NCI-H2171 treated with DMSO at 0.1 percent for 48 hours (cell line): ENCODE measurements around the gene GKN1.
A peak's percentile ranks its signal among the peaks of the same experiment; 100 is the strongest.

Source experiments
- DNase-seq: peaks from one replicate; lab custom pipeline; 2025; lab: John Stamatoyannopoulos, UW

GKN1 gene

DNA sequence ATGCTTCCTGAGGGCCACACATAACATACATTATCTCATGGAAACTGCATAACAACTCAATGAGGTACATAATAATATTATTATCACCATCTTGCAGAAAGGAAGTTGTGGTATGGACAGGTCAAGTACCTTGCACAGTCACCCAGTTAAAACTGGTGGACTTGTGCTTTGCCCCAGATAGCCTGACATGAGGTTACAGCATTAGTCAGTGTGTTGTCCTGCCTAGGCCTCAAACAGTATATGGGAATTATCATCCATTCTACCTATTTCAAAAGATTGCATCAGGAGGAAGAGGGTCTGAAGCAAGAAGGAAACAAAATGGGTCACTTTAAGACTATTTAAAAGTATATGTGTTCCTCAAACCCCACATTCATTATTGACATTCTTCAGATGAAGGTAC lies 33.2 kb downstream of the GKN1 start:
- DNase-seq: no peak

DNA sequence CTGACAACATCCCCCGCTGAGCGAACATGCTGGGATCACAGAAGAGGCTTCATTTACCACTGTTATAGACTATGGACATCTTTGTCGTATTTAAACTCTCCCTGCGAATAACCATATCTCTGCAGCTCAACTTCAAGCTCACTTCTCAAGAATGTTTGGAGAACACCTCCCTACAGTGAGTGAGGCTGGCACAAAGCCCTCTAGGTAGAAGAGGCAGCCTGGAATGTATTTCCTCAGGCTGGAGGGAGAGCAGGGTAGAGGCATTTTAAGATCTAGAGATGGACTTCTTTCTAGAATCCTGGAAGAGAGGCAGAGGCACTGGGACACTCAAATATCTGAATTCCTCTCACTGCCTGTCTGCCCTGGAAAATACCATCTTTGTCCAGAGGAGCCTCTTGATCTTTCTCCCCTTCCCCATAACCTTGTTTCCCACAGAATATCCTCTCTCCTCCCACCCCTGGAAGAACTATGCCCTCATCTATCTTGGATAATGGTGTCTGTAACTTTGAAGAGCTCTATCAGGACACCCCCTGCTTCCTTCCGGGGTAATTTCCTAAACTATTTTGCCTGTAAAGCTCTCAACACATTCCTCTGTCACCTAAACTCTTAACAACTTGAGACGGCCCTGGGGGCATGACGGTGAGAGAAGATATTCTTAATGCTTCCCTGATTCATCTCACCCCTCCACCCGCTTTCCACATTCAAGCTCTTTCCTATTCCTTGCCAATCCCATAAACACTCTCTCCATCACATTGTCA lies 36.2 kb downstream of the GKN1 start:
- no peak for DNase-seq

DNA sequence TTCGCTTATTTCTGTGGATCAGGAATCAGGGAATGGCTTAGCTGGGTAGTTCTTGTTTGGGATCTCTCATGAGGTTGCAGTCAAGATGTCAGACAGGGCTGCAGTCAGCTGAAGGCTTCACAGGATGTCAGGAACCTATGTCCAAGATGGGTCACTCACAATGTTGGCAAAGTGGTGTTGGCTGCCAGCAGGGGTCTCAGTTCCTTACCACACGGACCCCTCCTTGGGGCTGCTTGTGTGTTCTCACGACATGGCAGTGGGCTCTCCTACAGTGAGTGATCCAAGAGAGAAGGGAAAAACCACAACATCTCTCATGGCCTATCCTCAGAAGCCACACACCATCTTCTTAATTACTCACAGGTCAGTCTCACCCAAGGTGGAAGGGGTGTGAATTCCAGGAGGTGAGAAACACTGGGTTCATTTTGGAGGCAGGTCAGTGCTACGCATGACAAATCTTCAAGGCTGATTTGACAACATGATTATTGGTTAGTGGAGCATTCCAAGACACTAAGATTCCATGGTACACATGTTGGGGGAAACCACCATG lies 37.2 kb downstream of the GKN1 start:
- no peak for DNase-seq

DNA sequence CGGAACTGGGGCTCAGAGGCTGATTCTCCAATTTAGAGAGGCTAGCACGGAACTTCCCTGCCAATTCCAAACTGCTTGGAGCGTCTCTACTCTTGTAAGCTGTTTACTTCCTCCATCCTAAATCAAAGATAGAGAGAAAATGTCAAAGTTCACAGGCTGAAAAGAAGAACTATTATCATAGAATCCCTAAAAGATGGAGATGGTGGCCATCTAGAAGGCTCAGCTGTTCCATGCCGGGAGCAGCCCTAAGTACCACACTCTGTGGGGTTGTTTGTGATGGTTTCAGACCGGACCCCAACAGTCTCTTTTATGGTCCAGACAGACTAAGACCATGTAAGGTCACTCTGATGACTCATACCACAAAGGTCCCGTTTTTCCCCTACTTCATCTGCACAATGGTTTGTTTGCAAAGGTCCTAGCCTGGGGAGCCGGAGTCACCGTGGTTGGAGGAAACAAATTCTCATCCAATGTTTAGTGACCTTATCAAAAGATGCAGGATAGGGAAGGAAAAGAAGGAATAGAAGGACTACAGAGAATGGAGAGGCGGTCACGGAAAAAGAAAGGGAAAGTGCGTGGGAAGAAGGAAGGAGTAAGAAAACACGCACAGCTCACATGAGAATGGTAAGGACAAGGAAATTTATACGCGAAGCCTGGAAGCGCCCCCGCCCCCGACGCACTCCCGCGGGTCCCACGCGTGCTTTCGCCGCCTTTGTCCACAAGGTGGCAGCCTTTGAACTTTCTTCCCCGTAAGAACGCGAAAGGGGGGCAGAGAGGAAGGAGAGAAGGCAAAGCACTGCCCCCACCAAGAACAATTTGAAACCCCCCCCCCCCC lies 38.1 kb downstream of the GKN1 start:
- peak; percentile 86 for DNase-seq

DNA sequence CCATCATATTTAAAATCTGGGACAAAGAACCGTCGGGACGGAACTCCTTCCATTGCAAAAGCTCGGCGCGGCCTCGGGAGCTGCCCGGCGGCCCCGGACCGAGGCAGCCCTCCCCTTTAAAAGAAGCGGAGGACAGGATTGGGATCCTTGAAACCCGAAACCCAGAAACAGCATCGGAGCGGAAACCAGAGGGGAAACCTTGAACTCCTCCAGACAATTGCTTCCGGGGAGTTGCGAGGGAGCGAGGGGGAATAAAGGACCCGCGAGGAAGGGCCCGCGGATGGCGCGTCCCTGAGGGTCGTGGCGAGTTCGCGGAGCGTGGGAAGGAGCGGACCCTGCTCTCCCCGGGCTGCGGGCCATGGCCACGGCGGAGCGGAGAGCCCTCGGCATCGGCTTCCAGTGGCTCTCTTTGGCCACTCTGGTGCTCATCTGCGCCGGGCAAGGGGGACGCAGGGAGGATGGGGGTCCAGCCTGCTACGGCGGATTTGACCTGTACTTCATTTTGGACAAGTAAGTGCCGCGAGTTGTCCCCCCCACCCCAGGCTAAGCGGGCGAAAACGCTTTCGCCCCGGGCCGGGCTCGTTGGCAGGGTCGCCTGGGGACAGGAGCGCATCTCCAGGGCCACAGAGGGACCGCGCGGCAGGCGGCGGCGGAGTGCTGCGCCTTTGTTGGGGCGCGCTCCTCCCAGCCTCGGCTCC lies 38.9 kb downstream of the GKN1 start, which contains the start of gene ANTXR1:
Gene ANTXR1 (plus strand): TSS at position 38 of the 698 bp plus-strand sequence. CDS start 321 bp downstream, at position 359.
- DNase-seq: peak; percentile 88

DNA sequence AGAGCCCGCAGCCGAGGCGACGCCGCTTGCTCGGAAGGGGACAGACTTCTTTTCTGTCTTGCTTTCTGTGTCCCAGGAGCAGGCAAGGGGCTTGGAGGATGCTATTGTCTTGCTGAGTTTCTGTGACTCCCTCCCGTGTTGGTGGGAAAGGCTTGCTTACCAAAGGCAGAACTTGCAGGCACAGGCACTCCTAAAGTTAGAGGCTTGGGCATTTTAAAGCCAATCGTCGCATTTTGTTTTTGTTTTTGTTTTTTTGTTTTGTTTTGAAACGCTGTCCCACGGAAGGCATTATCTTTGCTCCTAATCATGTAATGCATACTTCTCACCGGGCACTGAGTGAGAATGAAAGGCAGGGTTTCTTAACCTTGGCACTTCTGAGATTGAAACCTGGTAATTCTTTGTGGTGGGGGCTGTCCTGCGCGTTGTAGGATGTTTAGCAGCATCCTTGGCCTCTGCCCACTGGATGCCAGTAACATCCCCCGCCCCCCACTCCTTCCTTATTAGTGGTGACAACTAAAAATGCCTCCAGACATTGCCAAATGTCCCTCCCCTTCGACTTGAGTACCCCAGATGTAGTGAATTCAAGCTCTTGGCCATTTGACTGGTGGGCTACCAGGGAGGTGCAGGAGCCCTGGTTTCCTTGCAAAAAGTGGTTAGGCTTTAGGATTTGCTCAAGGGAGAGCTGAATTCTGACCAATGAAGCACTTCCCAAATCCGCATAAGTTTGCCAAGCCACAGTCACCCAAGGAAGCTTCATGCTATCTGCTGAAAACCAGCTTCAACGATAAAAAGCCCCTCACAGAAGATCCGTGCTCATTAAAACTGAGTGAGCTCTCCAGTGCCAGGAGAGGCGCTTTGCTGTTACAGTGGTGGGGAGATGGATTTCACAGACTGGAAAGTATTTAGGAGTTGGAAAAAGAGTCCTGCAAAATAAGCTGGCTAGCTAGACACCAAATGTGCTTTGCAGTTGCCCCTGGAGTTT lies 39.7 kb downstream of the GKN1 start:
- no peak for DNase-seq

DNA sequence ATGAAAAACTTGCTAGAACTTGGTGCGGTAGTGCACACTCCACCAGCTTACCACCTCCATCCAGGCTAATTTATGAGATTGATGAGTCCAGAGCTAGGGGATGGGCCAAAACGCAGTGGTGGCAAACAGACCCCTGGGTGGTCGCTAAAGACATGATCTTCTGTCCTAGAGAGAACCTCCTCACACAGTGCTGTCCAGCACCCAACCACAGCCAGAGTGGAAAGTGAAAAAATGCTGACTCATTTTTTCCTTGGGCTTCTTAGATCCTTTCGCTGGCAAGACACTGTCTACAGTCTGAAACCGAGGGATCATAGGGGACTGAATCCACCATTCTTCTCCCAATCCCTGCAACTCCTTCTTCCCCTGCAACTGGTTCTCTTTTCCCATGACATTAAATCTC lies 42.6 kb downstream of the GKN1 start:
- DNase-seq: no peak

DNA sequence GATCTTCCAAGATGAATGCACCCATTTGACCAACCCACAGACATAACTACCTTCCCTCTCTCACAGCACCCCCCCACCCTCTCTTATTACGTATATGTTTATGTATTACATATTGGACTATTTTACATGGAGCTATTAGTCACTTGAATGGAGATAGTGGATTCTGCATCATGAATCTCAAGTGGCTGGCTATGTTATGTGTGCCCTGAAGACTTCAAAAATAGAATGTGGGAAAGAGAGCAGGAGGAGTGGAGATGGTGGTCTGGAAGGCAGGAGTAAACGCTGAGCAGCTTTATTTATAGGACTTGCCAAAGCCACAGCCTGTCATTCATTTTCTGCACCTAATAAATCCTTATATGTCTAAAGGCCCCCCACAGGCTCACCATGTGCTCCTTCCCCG lies 43.4 kb downstream of the GKN1 start:
- DNase-seq: peak; percentile 12

DNA sequence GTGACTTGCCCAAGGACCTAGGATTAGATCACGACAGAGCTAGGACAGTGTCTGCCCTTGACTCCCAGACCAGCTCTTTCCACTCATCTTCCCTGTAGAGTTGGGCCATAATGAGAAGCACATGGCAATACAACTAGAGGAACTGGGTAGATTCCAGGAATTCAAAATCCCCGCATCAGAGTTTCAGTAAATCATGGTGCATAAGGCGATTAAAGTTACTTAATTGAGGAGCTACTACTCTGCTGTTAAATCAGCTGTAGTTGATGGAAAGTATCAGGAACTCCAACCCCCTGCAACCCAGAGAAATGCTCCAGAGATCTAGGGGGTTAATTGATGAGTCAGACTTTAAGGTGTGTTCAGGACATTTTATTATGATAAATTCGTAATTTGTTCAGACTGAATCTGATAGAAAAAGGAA lies 44.3 kb downstream of the GKN1 start:
- DNase-seq: no peak

DNA sequence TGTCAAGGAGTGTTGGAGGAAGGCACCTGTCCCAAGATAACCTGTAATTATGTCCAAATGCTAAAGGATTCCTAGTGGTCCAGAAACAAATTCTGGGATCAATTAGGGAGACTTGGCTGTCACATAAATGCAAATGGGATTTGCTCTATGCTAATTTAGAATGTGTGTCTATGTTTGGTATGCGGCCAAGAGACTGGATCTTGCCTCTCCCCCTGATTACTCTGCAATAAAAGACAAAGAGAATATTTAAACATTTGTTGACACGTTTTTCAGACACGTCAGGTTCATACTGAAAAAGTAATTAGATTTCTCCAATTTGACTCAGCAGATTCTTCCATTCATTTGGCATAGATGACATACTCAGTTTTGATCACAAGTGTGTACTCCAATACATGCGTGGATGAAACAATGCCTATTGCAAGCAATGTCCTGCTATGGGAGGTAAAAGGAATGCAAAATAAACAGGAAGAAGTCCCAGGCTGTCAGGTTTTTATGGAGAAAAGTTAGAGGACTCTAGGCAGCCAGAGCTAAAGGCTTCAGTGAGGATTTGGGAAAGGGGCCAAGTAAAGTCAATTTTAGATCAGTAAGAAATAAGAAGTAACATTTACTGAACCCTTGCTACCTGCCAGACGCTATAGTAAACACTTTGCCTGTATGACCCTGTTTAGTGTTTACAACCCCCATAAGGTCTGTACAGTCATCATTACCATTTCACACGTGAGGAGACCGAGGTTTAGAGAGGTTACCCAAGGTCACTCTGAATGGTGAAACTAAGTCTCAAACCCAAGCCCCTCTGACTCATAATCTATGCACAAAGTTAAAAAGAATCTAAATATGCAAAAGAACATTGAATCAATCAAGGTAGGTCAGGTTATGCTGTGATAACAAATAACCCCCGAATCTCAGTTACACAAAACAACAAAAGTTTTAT lies 46.3 kb downstream of the GKN1 start:
- no peak for DNase-seq

DNA sequence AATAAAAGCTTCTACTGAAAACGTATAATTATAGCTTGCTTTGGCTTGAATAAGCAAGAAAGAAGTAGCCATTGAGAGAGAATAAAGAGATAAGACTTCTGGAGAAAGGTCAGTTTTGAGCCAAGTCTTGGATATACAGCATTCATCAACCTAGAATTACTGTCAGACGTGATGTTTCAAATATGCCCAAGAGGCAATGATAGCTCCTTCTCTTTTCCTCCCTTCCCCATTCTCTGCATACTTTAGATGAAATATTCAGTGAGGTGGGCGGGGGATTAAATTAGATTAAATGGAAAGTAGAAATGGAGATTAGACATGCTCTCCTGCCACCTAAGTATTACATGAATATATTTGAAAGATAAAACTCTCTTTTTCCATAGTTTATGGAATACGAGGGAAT lies 47.3 kb downstream of the GKN1 start:
- DNase-seq: no peak

DNA sequence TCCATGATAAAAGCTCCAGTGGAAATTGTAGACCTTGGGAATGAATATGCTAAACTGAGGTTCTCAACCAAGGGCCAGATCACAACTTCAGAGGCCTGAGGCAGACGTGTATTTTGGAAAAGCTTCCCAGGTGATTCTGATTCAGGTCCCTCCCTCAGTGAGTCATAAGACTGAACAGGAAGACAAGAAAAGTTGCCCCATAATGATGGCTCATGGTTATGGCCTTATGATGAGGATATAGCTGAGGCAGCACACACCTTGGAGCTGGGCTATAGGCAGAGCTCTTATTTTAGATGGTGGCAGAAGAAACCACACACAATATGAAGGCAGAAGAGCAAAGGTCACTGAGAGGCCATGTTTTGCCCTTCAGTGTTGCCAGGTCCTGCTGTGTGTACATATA lies 48.1 kb downstream of the GKN1 start:
- no peak for DNase-seq

DNA sequence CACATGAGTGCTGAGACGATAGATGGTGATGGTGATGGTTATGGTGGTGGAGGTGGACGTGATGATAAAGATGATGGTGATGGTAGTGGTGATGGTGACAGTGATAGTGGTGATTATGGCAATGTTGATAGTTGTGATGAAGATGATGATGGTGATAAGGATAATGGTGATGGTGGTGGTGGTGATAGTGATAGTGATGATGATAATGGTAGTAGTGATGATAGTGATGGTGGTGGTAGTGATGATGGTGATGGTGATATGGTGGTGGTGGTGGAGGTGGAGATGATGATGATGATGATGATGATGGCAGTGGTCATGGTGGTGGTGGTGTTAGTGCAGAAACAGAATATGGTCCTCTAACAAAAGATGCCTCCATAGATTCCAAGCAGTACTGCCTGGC lies 48.8 kb downstream of the GKN1 start:
- no peak for DNase-seq

DNA sequence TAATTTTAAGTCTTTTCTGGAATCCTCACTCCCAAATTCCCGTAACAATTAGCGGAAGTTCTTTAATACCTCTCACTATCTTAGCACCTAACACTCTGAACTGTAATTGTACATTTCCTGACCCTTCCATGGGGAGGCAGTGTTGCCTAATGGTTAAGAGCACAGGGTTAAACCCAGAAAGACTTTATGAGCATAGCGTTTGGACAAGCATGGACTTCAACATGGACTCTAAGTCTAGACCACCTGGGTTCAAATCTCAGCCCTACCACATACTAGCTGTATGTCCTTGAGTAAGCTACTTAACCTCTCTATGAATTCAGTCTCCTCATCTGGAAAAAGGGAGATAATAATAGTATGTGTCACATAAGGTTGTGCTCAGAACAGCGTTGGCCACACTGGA lies 51.6 kb downstream of the GKN1 start:
- DNase-seq: peak; percentile 7

DNA sequence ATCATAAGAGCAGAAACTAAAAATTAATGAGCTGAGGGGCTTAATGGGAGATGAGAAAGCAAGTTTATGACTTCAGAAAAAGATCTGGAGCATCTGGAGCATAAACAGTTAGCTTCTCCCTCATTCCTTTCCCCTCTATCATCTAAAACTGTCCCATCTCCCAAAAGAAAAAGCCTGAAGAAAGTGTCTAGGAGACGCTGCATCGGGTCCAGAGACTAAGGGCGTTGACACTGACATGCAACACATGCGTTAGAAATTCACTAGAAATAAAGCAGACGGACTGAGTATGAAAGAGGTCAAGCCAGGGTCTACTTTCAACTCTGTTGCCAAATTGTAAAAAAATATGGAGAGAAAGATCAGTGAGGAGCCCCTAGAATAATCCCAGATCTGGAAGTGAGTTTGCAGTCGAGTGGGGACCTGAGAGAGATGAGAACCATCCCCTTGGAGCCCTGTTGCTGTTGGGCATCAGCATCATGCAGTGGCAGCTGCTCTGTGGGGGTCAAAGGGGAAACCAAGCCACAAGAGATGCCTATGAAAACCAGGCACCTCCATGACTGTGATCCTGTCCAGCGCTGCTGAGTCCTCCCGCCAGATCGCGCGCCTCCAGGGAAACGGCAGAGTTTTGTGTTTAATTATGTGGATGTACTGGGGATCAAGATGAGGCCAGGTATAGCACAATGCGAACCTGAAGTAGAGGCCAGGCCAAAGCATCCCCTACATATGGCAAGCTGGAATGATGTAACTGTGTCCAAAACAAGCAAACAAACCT lies 52.4 kb downstream of the GKN1 start:
- DNase-seq: no peak
